H9 (cell line): ENCODE measurements around the gene CADPS. TPM values are rescaled to one million over a fixed set of nuclear protein-coding genes. Genes with fewer than 3 reads are reported as not detected.

Experiments used
- DNase-seq: peaks from one replicate; pipeline ENCODE4 v3.0.0-alpha.2; 2017
- H2AFZ ChIP-seq: one replicate; pipeline ENCODE4 v1.6.1; 2013; ENCODE audit warnings: mild to moderate bottlenecking, low read length, control low read depth, moderate library complexity
- H2AK5ac ChIP-seq: 2 replicates; pipeline ENCODE4 v1.6.1; 2013; ENCODE audit warnings: low read length, control low read depth, mixed read lengths; ENCODE audit not compliant: insufficient read length
- H2BK120ac ChIP-seq: one replicate; pipeline ENCODE4 v1.6.1; 2013; ENCODE audit warnings: low read depth, mild to moderate bottlenecking, low read length, control low read depth, inconsistent platforms; ENCODE audit not compliant: poor library complexity, severe bottlenecking
- H2BK12ac ChIP-seq: 2 replicates; pipeline ENCODE4 v1.6.1; 2013; ENCODE audit warnings: low read length, control low read depth, mixed read lengths, low read depth; ENCODE audit not compliant: insufficient read length
- H2BK15ac ChIP-seq: 2 replicates; pipeline ENCODE4 v1.6.1; 2013; ENCODE audit warnings: low read depth, low read length, control low read depth
- H2BK20ac ChIP-seq: one replicate; pipeline ENCODE4 v1.6.1; 2013; ENCODE audit warnings: low read depth, mild to moderate bottlenecking, low read length, control low read depth, inconsistent platforms; ENCODE audit not compliant: poor library complexity, severe bottlenecking
- H2BK5ac ChIP-seq: 2 replicates; pipeline ENCODE4 v1.6.1; 2013; ENCODE audit warnings: low read length, control low read depth, mixed read lengths; ENCODE audit not compliant: insufficient read length
- H3K14ac ChIP-seq: 2 replicates; pipeline ENCODE4 v1.6.1; 2013; ENCODE audit warnings: low read length, control low read depth; ENCODE audit not compliant: insufficient read depth
- H3K18ac ChIP-seq: 2 replicates; pipeline ENCODE4 v1.6.1; 2013; ENCODE audit warnings: low read depth, mild to moderate bottlenecking, mixed read lengths, low read length, control low read depth; ENCODE audit not compliant: insufficient read length
- H3K23ac ChIP-seq: 2 replicates; pipeline ENCODE4 v1.6.1; 2013; ENCODE audit warnings: low read length, control low read depth, mixed read lengths, low read depth; ENCODE audit not compliant: insufficient read length
- H3K23me2 ChIP-seq: 2 replicates; pipeline ENCODE4 v1.6.1; 2013; ENCODE audit warnings: low read depth, mild to moderate bottlenecking, mixed read lengths, low read length, control low read depth; ENCODE audit not compliant: insufficient read length, poor library complexity, severe bottlenecking
- H3K27ac ChIP-seq: 2 replicates; pipeline ENCODE4 v1.5.1; 2013; ENCODE audit warnings: low read length, control low read depth, mixed read lengths, low read depth; ENCODE audit not compliant: insufficient read length
- H3K27me3 ChIP-seq: 2 replicates; pipeline ENCODE4 v1.6.1; 2013; ENCODE audit warnings: low read length, control low read depth, inconsistent platforms; ENCODE audit not compliant: insufficient read depth
- H3K4ac ChIP-seq: 2 replicates; pipeline ENCODE4 v1.6.1; 2013; ENCODE audit warnings: low read depth, mild to moderate bottlenecking, control low read depth, inconsistent platforms, low read length, moderate library complexity
- H3K4me1 ChIP-seq: 2 replicates; pipeline ENCODE4 v1.6.1; 2013; ENCODE audit warnings: low read length, control low read depth, inconsistent platforms; ENCODE audit not compliant: insufficient read depth
- H3K4me2 ChIP-seq: 2 replicates; pipeline ENCODE4 v1.6.1; 2013; ENCODE audit warnings: low read length, control low read depth, mixed read lengths; ENCODE audit not compliant: insufficient read length, insufficient read depth
- H3K56ac ChIP-seq: 2 replicates; pipeline ENCODE4 v1.6.1; 2013; ENCODE audit warnings: low read depth, mild to moderate bottlenecking, mixed read lengths, low read length, control low read depth; ENCODE audit not compliant: insufficient read length
- H3K79me1 ChIP-seq: 2 replicates; pipeline ENCODE4 v1.6.1; 2013; ENCODE audit warnings: low read depth, mild to moderate bottlenecking, moderate library complexity, low read length, control low read depth, inconsistent platforms; ENCODE audit not compliant: insufficient read depth, poor library complexity, severe bottlenecking
- H3K79me2 ChIP-seq: 2 replicates; pipeline ENCODE4 v1.6.1; 2013; ENCODE audit warnings: low read length, control low read depth, inconsistent platforms; ENCODE audit not compliant: insufficient read depth
- H3K9ac ChIP-seq: 2 replicates; pipeline ENCODE4 v1.6.1; 2013; ENCODE audit warnings: low read length, control low read depth, mixed read lengths; ENCODE audit not compliant: insufficient read length; ENCODE audit errors: extremely low read depth
- H3K9me3 ChIP-seq: one replicate; pipeline ENCODE4 v1.6.1; 2013; ENCODE audit warnings: low read depth, low read length, inconsistent platforms; ENCODE audit not compliant: control insufficient read depth
- H3T11ph ChIP-seq: one replicate; pipeline ENCODE4 v1.6.1; 2013; ENCODE audit warnings: mild to moderate bottlenecking, low read length, control low read depth, inconsistent platforms
- H4K20me1 ChIP-seq: one replicate; pipeline ENCODE4 v1.6.1; 2013; ENCODE audit not compliant: control insufficient read depth, insufficient read length, insufficient read depth
- H4K5ac ChIP-seq: 2 replicates; pipeline ENCODE4 v1.6.1; 2013; ENCODE audit warnings: low read depth, mild to moderate bottlenecking, mixed read lengths, low read length, control low read depth; ENCODE audit not compliant: insufficient read length
- H4K8ac ChIP-seq: replicated peaks from 2 replicates; pipeline ENCODE4 v1.6.1; 2013; ENCODE audit warnings: low read length, control low read depth, mixed read lengths, low read depth; ENCODE audit not compliant: insufficient read length
- H4K91ac ChIP-seq: 2 replicates; pipeline ENCODE4 v1.6.1; 2013; ENCODE audit warnings: low read depth, mild to moderate bottlenecking, moderate library complexity, mixed read lengths, low read length, control low read depth; ENCODE audit not compliant: insufficient read length
- H3K27ac Mint-ChIP-seq, 3 experiments: 2 replicates in 2 of 3; 3 replicates in 1 of 3; pipeline ENCODE4 v1.8.0; 2020 to 2021; ENCODE audit warnings: mixed read lengths in 3 of 3, mild to moderate bottlenecking in 1 of 3, moderate library complexity in 1 of 3
- H3K27me3 Mint-ChIP-seq: 2 replicates; pipeline ENCODE4 v1.8.0; 2021; ENCODE audit warnings: low read depth, mild to moderate bottlenecking, moderate library complexity, mixed read lengths
- H3K36me3 Mint-ChIP-seq, 3 experiments: 2 replicates in 2 of 3; 3 replicates in 1 of 3; pipeline ENCODE4 v1.8.0; 2020 to 2021; ENCODE audit warnings: low read depth in 3 of 3, mixed read lengths in 3 of 3; ENCODE audit not compliant: insufficient read depth in 1 of 3
- H3K4me1 Mint-ChIP-seq, 2 experiments: 2 replicates each; pipeline ENCODE4 v1.8.0; 2020; ENCODE audit warnings: mixed read lengths in 2 of 2
- H3K4me3 Mint-ChIP-seq, 2 experiments: 2 replicates in 1 of 2; 3 replicates in 1 of 2; pipeline ENCODE4 v1.8.0; 2020 to 2021; ENCODE audit warnings: mild to moderate bottlenecking in 2 of 2, mixed read lengths in 2 of 2, moderate library complexity in 1 of 2
- H3K9me3 Mint-ChIP-seq, 2 experiments: 2 replicates in 1 of 2; 3 replicates in 1 of 2; pipeline ENCODE4 v1.8.0; 2020; ENCODE audit warnings: mild to moderate bottlenecking in 2 of 2, mixed read lengths in 2 of 2, moderate library complexity in 1 of 2
- CTCF ChIP-seq: fragments of 200-600 bp; sonication (generic); conservative IDR thresholded peaks from 3 replicates; pipeline ENCODE4 v1.8.0; 2021; ENCODE audit warnings: antibody characterized with exemption, mild to moderate bottlenecking
- WGBS: extraction: QIAGEN DNeasy Blood & Tissue Kit; methylation state at CpG from one replicate; pipeline ENCODE4 v1.1.7; 2013; ENCODE audit warnings: missing lambda C conversion rate, low lambda C conversion rate, mixed read lengths; ENCODE audit not compliant: insufficient read length; ENCODE audit errors: extremely low coverage; 5-methylcytosine and 5-hydroxymethylcytosine counted together
- total RNA-seq: library from RNA; stranded (reverse); gene quantifications from 2 replicates; pipeline ENCODE4 v1.2.1, GENCODE V29; 2021

The CADPS gene
- total RNA-seq, 1 experiment from 2014 or later = 6.6 TPM

- Mint-ChIP-seq H3K27ac (peak overlapping the region in 2 of 3 experiments; percentile 18 to 35; a peak in 2 of 7 replicates), H3K4me1 (peaks cover 22 to 27% of the 10 kb centered on the region in 2 experiments), H3K36me3 (no peaks in the 10 kb centered on the region; a peak in 2 of 7 replicates), H3K4me3 (no peak overlapping the region), H3K27me3 (no peaks in the 10 kb centered on the region), H3K9me3 (no peaks in the 10 kb centered on the region)
- Histone ChIP-seq H3K79me2 (no peaks in the 10 kb centered on the region), H4K91ac (no peak overlapping the region), H4K8ac (no peak overlapping the region), H2BK5ac (no peak overlapping the region), H4K20me1 (no peaks in the 10 kb centered on the region), H3K18ac (no peak overlapping the region), H3T11ph (peak overlapping the region; percentile 39), H3K9ac (no peak overlapping the region), H2AK5ac (no peak overlapping the region), H2BK20ac (no peak overlapping the region), H3K4me2 (no peak overlapping the region), H3K14ac (no peak overlapping the region), H2BK15ac (no peak overlapping the region), H3K9me3 (no peaks in the 10 kb centered on the region), H3K23me2 (no peaks in the 10 kb centered on the region), H3K27me3 (no peaks in the 10 kb centered on the region), H3K4me1 (peaks cover 13% of the 10 kb centered on the region), H4K5ac (no peak overlapping the region), H3K4ac (no peak overlapping the region), H3K79me1 (no peaks in the 10 kb centered on the region), H2BK12ac (no peak overlapping the region), H2BK120ac (no peak overlapping the region), H2AFZ (no peak overlapping the region), H3K27ac (no peak overlapping the region), H3K56ac (no peak overlapping the region), H3K23ac (no peak overlapping the region)
- no peak for DNase-seq
- no CpG with 5 or more reads among the region's 3 CpGs for WGBS
- TF ChIP-seq CTCF = no peak
These were observed 78.1 kb downstream of the CADPS start for GRCh38 chr3:62797132-62797531.
